A549 treated with Mapracorat at 1 μM for 4 hours (cell line): ENCODE results near the gene ZNF711. TPM values are rescaled to one million over a fixed set of nuclear protein-coding genes. Genes with fewer than 3 reads are reported as not detected.

Experiments
- total RNA-seq: library from RNA; stranded (reverse); fragments of 200-300 nt; extraction: Qiagen RNA extraction; gene quantifications from 5 replicates; pipeline ENCODE4 v1.2.3, GENCODE V29; 2022

Gene ZNF711
- total RNA-seq: 0.69 to 0.84 TPM (median 0.71 TPM) in 5 replicates

GRCh38 chrX:85243761-85244449 lies at the start of gene ZNF711, which contains the start of gene SATL1:
Gene ZNF711, plus strand, starts transcription at chrX:85243991. Its CDS starts 3,582 bp downstream, at chrX:85247573.
Gene SATL1, minus strand, starts transcription at chrX:85243779. Its CDS starts 134,811 bp downstream, at chrX:85108968.

Other genes with a start within 250 kb of the ZNF711 start
- gene APOOL, start 240.1 kb upstream of the ZNF711 start, total RNA-seq: 7.2 to 9.8 TPM (median 8.5 TPM) in 5 replicates
- gene SATL1, start 212 bp upstream of the ZNF711 start, total RNA-seq: not detected in 5 replicates
- gene POF1B, start 135.7 kb downstream of the ZNF711 start, total RNA-seq: 1.6 to 2.8 TPM (median 2.6 TPM) in 5 replicates